Suprapubic skin (tissue), 4 donors: Measurements from ENCODE around the gene SCD5. TPM values are rescaled to one million over a fixed set of nuclear protein-coding genes. Genes with fewer than 3 reads are reported as not detected.

Source experiments
- DNase-seq, 2 donors: peaks; one replicate each; pipeline ENCODE4 v3.0.0-alpha.2; 2019; ENCODE audit warnings: low spot score in 2 of 2
- H3K27ac ChIP-seq: fragments of 200-600 bp; sonication (generic); one replicate; pipeline ENCODE4 v1.5.1; 2019
- H3K27me3 ChIP-seq: fragments of 200-600 bp; sonication (generic); one replicate; pipeline ENCODE4 v1.5.1; 2019
- H3K36me3 ChIP-seq: fragments of 200-600 bp; sonication (generic); one replicate; pipeline ENCODE4 v1.5.1; 2019
- H3K4me1 ChIP-seq: fragments of 200-600 bp; sonication (generic); one replicate; pipeline ENCODE4 v1.5.1; 2019
- H3K4me3 ChIP-seq: fragments of 200-600 bp; sonication (generic); one replicate; pipeline ENCODE4 v1.5.1; 2019; ENCODE audit warnings: mild to moderate bottlenecking
- H3K9me3 ChIP-seq: fragments of 200-600 bp; sonication (generic); one replicate; pipeline ENCODE4 v1.5.1; 2019
- CTCF ChIP-seq, 2 donors: fragments of 200-600 bp in 1 of 2; fragments of 450-650 bp in 1 of 2; sonication (generic) in 1 of 2; IDR thresholded peaks; one replicate each; pipeline ENCODE4 v1.5.1; 2016 to 2019; ENCODE audit warnings: antibody characterized with exemption in 2 of 2, mild to moderate bottlenecking in 1 of 2, moderate library complexity in 1 of 2
- EP300 ChIP-seq: sonication (generic); formaldehyde crosslinking; IDR thresholded peaks from one replicate; pipeline ENCODE4 v1.6.1; 2017; ENCODE audit warnings: antibody characterized with exemption
- POLR2A ChIP-seq, 2 donors: fragments of 450-650 bp; IDR thresholded peaks; one replicate each; pipeline ENCODE4 v1.6.1; 2017; ENCODE audit warnings: antibody characterized with exemption in 2 of 2, mild to moderate bottlenecking in 2 of 2, moderate library complexity in 2 of 2
- POLR2AphosphoS5 ChIP-seq, 3 donors: sonication (generic); formaldehyde crosslinking; IDR thresholded peaks; one replicate each; pipeline ENCODE4 v1.6.1; 2017; ENCODE audit warnings: antibody characterized with exemption in 3 of 3
- WGBS: methylation state at CpG from one replicate; pipeline ENCODE4 v1.1.5; 2018; 5-methylcytosine and 5-hydroxymethylcytosine counted together
- total RNA-seq, 4 donors: library from RNA; depleted of rRNA; stranded (reverse); fragments of >200 nt; gene quantifications; one replicate each; pipeline ENCODE4 v1.1.0, GENCODE V29; 2016

Gene SCD5
- total RNA-seq, 4 donors from 2014 or later = 5.6 to 13.2 (median 7.6) TPM

- Histone ChIP-seq H3K27me3 (no peaks in the 10 kb centered on the region), H3K9me3 (peaks cover 4% of the 10 kb centered on the region), H3K4me1 (no peaks in the 10 kb centered on the region), H3K27ac (no peak overlapping the region), H3K4me3 (no peak overlapping the region), H3K36me3 (no peaks in the 10 kb centered on the region)
- WGBS = 68% methylated on average over 3 of the region's 3 CpGs
- no peak for TF ChIP-seq CTCF (IDR thresholded peaks at IDR 0.05)
- TF ChIP-seq EP300 = no peak
- TF ChIP-seq POLR2A (IDR thresholded peaks at IDR 0.05) = no peak
- no peak for TF ChIP-seq POLR2AphosphoS5 (IDR thresholded peaks at IDR 0.05)
- no peak for DNase-seq
Observed at GRCh38 chr4:82761229-82761628, 37.4 kb downstream of the SCD5 start.

- no peak for TF ChIP-seq EP300
- TF ChIP-seq CTCF (IDR thresholded peaks at IDR 0.05) = no peak
- no peak for TF ChIP-seq POLR2A (IDR thresholded peaks at IDR 0.05)
- TF ChIP-seq POLR2AphosphoS5 (IDR thresholded peaks at IDR 0.05) = no peak
- no peaks in the 10 kb centered on the region for H3K36me3 ChIP-seq
- no peaks in the 10 kb centered on the region for H3K27me3 ChIP-seq
- no peaks in the 10 kb centered on the region for H3K9me3 ChIP-seq
- no peak overlapping the region for H3K27ac ChIP-seq
- no peak overlapping the region for H3K4me3 ChIP-seq
- 89% methylated on average over 31 of the region's 31 CpGs for WGBS
- peaks cover 7% of the 10 kb centered on the region for H3K4me1 ChIP-seq
- no peak for DNase-seq
Observed at GRCh38 chr4:82758701-82759685, 39.6 kb downstream of the SCD5 start.

- Histone ChIP-seq H3K27me3 (no peaks in the 10 kb centered on the region), H3K27ac (no peak overlapping the region), H3K4me3 (no peak overlapping the region), H3K9me3 (no peaks in the 10 kb centered on the region), H3K36me3 (no peaks in the 10 kb centered on the region), H3K4me1 (peaks cover 16% of the 10 kb centered on the region)
- no peak for DNase-seq
- TF ChIP-seq EP300 (no peak), POLR2A (IDR thresholded peaks at IDR 0.05) (no peak), CTCF (IDR thresholded peaks at IDR 0.05) (no peak), POLR2AphosphoS5 (IDR thresholded peaks at IDR 0.05) (no peak)
- 93% methylated on average over 4 of the region's 4 CpGs for WGBS
Observed at GRCh38 chr4:82756061-82756460, 42.5 kb downstream of the SCD5 start.

- H3K27ac ChIP-seq = no peak overlapping the region
- no peak overlapping the region for H3K4me3 ChIP-seq
- H3K27me3 ChIP-seq = no peaks in the 10 kb centered on the region
- 88% methylated on average over 2 of the region's 2 CpGs for WGBS
- no peaks in the 10 kb centered on the region for H3K36me3 ChIP-seq
- no peak for DNase-seq
- TF ChIP-seq POLR2AphosphoS5 (IDR thresholded peaks at IDR 0.05) (no peak), EP300 (no peak), CTCF (IDR thresholded peaks at IDR 0.05) (no peak), POLR2A (IDR thresholded peaks at IDR 0.05) (no peak)
- H3K9me3 ChIP-seq = no peaks in the 10 kb centered on the region
- peaks cover 16% of the 10 kb centered on the region for H3K4me1 ChIP-seq
Observed at GRCh38 chr4:82755650-82756049, 42.9 kb downstream of the SCD5 start.

- Histone ChIP-seq H3K27me3 (no peaks in the 10 kb centered on the region), H3K4me1 (peaks cover 16% of the 10 kb centered on the region), H3K36me3 (no peaks in the 10 kb centered on the region), H3K9me3 (no peaks in the 10 kb centered on the region), H3K27ac (no peak overlapping the region), H3K4me3 (no peak overlapping the region)
- no peak for TF ChIP-seq POLR2AphosphoS5 (IDR thresholded peaks at IDR 0.05)
- no peak for TF ChIP-seq EP300
- no peak for TF ChIP-seq CTCF (IDR thresholded peaks at IDR 0.05)
- no peak for TF ChIP-seq POLR2A (IDR thresholded peaks at IDR 0.05)
- no peak for DNase-seq
- WGBS = 50% methylated on average over 6 of the region's 6 CpGs
Observed at GRCh38 chr4:82754513-82755165, 44.0 kb downstream of the SCD5 start.
